Neural progenitor cell (in vitro differentiated cells): ENCODE results near the gene PRSS16.

Experiments
- EZH2 ChIP-seq: fragments of 200-600 bp; sonication (generic); IDR thresholded peaks from 2 replicates; pipeline ENCODE4 v1.6.1; 2017; ENCODE audit warnings: antibody characterized with exemption, mild to moderate bottlenecking, moderate library complexity
- EZH2phosphoT487 ChIP-seq: fragments of 200-600 bp; sonication (generic); IDR thresholded peaks from 2 replicates; pipeline ENCODE4 v1.6.1; 2017; ENCODE audit warnings: antibody characterized with exemption
- TF ChIP-seq, protein P1 (sequence below): fragments of 200-600 bp; sonication (generic); IDR thresholded peaks from 2 replicates; pipeline ENCODE4 v1.5.1; 2017; ENCODE audit warnings: antibody characterized with exemption, mild to moderate bottlenecking

GRCh38 chr6:27224729-27225128, 22.8 kb upstream of the PRSS16 start:
- TF ChIP-seq, protein P1, sequence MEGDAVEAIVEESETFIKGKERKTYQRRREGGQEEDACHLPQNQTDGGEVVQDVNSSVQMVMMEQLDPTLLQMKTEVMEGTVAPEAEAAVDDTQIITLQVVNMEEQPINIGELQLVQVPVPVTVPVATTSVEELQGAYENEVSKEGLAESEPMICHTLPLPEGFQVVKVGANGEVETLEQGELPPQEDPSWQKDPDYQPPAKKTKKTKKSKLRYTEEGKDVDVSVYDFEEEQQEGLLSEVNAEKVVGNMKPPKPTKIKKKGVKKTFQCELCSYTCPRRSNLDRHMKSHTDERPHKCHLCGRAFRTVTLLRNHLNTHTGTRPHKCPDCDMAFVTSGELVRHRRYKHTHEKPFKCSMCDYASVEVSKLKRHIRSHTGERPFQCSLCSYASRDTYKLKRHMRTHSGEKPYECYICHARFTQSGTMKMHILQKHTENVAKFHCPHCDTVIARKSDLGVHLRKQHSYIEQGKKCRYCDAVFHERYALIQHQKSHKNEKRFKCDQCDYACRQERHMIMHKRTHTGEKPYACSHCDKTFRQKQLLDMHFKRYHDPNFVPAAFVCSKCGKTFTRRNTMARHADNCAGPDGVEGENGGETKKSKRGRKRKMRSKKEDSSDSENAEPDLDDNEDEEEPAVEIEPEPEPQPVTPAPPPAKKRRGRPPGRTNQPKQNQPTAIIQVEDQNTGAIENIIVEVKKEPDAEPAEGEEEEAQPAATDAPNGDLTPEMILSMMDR: no peak
- TF ChIP-seq EZH2 (no peak), EZH2phosphoT487 (no peak)
